ENCODE data around the gene DCLK2.

DNA sequence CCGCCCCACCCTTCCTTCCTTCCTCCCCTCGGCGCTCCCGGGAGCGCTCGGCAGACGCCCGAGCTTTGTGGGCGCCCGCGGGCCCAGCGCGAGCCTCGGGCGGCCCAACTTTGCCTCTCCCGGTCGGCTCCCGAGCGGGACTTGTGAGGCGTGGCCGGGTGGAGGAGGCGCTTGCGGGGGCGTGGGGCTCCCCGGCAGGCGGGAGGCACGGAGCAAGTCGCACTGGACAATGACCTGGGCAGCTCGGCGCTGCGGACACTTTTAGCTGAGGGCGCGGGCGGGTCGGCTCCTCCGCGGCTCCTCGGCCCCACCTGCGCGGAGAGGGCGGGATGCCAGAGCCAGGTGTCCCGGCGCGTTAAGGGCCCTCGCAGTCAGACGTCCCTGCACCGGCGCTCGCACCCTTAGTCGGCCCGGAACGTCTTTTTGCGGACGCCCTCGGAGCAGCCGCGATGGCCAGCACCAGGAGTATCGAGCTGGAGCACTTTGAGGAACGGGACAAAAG, 385 bp downstream of the DCLK2 start:
- TF ChIP-seq RFX5 (IDR thresholded peaks at IDR 0.05; ENCODE audit: low read depth, low read length): no peak
- TF ChIP-seq, protein P1, sequence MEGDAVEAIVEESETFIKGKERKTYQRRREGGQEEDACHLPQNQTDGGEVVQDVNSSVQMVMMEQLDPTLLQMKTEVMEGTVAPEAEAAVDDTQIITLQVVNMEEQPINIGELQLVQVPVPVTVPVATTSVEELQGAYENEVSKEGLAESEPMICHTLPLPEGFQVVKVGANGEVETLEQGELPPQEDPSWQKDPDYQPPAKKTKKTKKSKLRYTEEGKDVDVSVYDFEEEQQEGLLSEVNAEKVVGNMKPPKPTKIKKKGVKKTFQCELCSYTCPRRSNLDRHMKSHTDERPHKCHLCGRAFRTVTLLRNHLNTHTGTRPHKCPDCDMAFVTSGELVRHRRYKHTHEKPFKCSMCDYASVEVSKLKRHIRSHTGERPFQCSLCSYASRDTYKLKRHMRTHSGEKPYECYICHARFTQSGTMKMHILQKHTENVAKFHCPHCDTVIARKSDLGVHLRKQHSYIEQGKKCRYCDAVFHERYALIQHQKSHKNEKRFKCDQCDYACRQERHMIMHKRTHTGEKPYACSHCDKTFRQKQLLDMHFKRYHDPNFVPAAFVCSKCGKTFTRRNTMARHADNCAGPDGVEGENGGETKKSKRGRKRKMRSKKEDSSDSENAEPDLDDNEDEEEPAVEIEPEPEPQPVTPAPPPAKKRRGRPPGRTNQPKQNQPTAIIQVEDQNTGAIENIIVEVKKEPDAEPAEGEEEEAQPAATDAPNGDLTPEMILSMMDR (conservative IDR thresholded peaks at IDR 0.05; ENCODE audit: low read depth, low read length): no peak
- TF ChIP-seq POLR2A (IDR thresholded peaks at IDR 0.05; ENCODE audit: low read depth, low read length): no peak
- no peak for TF ChIP-seq BHLHE40 (IDR thresholded peaks at IDR 0.05; ENCODE audit: low read depth, low read length)
- TF ChIP-seq, protein P2, sequence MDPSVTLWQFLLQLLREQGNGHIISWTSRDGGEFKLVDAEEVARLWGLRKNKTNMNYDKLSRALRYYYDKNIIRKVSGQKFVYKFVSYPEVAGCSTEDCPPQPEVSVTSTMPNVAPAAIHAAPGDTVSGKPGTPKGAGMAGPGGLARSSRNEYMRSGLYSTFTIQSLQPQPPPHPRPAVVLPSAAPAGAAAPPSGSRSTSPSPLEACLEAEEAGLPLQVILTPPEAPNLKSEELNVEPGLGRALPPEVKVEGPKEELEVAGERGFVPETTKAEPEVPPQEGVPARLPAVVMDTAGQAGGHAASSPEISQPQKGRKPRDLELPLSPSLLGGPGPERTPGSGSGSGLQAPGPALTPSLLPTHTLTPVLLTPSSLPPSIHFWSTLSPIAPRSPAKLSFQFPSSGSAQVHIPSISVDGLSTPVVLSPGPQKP (IDR thresholded peaks at IDR 0.05; ENCODE audit: borderline replicate concordance, low read depth, low read length): no peak
- no peak for TF ChIP-seq MAFK (IDR thresholded peaks at IDR 0.05; ENCODE audit: low read depth, low read length)
- no peak for TF ChIP-seq RCOR1 (IDR thresholded peaks at IDR 0.05; ENCODE audit: insufficient replicate concordance, low read length)
- no peak for TF ChIP-seq RAD21 (IDR thresholded peaks at IDR 0.05; ENCODE audit: low read length)
- TF ChIP-seq MAZ (IDR thresholded peaks at IDR 0.05; ENCODE audit: borderline replicate concordance, low read depth, low read length): no peak
- no peak for TF ChIP-seq CEBPB (IDR thresholded peaks at IDR 0.05; ENCODE audit: low read depth, low read length)
- no peak for TF ChIP-seq SMC3 (IDR thresholded peaks at IDR 0.05; ENCODE audit: low read depth, low read length)
- TF ChIP-seq, protein P3, sequence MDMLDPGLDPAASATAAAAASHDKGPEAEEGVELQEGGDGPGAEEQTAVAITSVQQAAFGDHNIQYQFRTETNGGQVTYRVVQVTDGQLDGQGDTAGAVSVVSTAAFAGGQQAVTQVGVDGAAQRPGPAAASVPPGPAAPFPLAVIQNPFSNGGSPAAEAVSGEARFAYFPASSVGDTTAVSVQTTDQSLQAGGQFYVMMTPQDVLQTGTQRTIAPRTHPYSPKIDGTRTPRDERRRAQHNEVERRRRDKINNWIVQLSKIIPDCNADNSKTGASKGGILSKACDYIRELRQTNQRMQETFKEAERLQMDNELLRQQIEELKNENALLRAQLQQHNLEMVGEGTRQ (IDR thresholded peaks at IDR 0.05; ENCODE audit: low read depth, low read length): no peak

Data from IMR-90 (cell line).